Vagina (tissue), 2 donors: ENCODE measurements around the gene SNAPC5. TPM values are rescaled to one million over a fixed set of nuclear protein-coding genes. Genes with fewer than 3 reads are reported as not detected.

Source experiments
- DNase-seq, 2 donors: peaks; one replicate each; pipeline ENCODE4 v3.0.0-alpha.2; 2017; ENCODE audit errors: extremely low spot score in 2 of 2
- H3K27ac ChIP-seq: fragments of 200-600 bp; sonication (generic); one replicate; pipeline ENCODE4 v1.5.1; 2019
- H3K27me3 ChIP-seq: fragments of 200-600 bp; sonication (generic); one replicate; pipeline ENCODE4 v1.5.1; 2019
- H3K36me3 ChIP-seq, 2 donors: fragments of 200-600 bp; sonication (generic); one replicate each; pipeline ENCODE4 v1.5.1; 2017 to 2019
- H3K4me1 ChIP-seq: fragments of 200-600 bp; sonication (generic); one replicate; pipeline ENCODE4 v1.5.1; 2019
- H3K4me3 ChIP-seq, 2 donors: fragments of 200-600 bp; sonication (generic); 1 replicate in 1 of 2; 2 replicates in 1 of 2; pipeline ENCODE4 v1.5.1; 2016 to 2019
- H3K9me3 ChIP-seq: fragments of 200-600 bp; sonication (generic); one replicate; pipeline ENCODE4 v1.5.1; 2019
- CTCF ChIP-seq, 3 experiments: fragments of 450-650 bp in 2 of 3; fragments of 200-600 bp in 1 of 3; sonication (generic) in 1 of 3; IDR thresholded peaks; one replicate each; pipeline ENCODE4 v1.5.1; 2017 to 2019; ENCODE audit warnings: antibody characterized with exemption in 3 of 3, mild to moderate bottlenecking in 2 of 3, moderate library complexity in 2 of 3
- POLR2A ChIP-seq, 2 donors: fragments of 450-650 bp; IDR thresholded peaks; one replicate each; pipeline ENCODE4 v1.6.1; 2017; ENCODE audit warnings: antibody characterized with exemption in 2 of 2, mild to moderate bottlenecking in 2 of 2, moderate library complexity in 2 of 2
- POLR2AphosphoS5 ChIP-seq, 2 donors: sonication (generic); formaldehyde crosslinking; IDR thresholded peaks; one replicate each; pipeline ENCODE4 v1.9.0; 2017; ENCODE audit warnings: antibody characterized with exemption in 2 of 2, mild to moderate bottlenecking in 2 of 2, low read depth in 1 of 2; ENCODE audit not compliant: insufficient read depth in 1 of 2
- intact Hi-C: fragments of 100-400 bp; cut with DNase I; formaldehyde crosslinking; loops from one replicate; pipeline ENCODE4 v1.15.1; 2023
- total RNA-seq: library from RNA; depleted of rRNA; stranded (reverse); fragments of >200 nt; gene quantifications from one replicate; pipeline ENCODE4 v1.2.3, GENCODE V29; 2016

Gene SNAPC5
- total RNA-seq, 1 donor from 2014 or later = 27.0 TPM

- no peaks in the 10 kb centered on the region for H3K9me3 ChIP-seq
- H3K27me3 ChIP-seq = no peaks in the 10 kb centered on the region
- peaks cover 39% of the 10 kb centered on the region for H3K4me1 ChIP-seq
- DNase-seq = no peak
- no peak overlapping the region for H3K4me3 ChIP-seq
- intact Hi-C loops = no loop called here
- H3K36me3 ChIP-seq = peaks cover 0 to 63% of the 10 kb centered on the region in 2 donors
- no peak overlapping the region for H3K27ac ChIP-seq
- no peak for TF ChIP-seq POLR2AphosphoS5 (IDR thresholded peaks at IDR 0.05; ENCODE audit: insufficient read depth in 1 of 2, low read depth in 1 of 2)
- TF ChIP-seq POLR2A (IDR thresholded peaks at IDR 0.05) = no peak
- peak in 1 of 3 experiments; percentile 13 for TF ChIP-seq CTCF (IDR thresholded peaks at IDR 0.05)
Observed at GRCh38 chr15:66498501-66499386, 1.2 kb upstream of the SNAPC5 start.

GRCh38 chr15:66496951-66497501, 536 bp downstream of the SNAPC5 start:
- H3K36me3 ChIP-seq = peaks cover 0 to 61% of the 10 kb centered on the region in 2 donors
- peaks cover 25% of the 10 kb centered on the region for H3K4me1 ChIP-seq
- no peak for TF ChIP-seq CTCF (IDR thresholded peaks at IDR 0.05)
- TF ChIP-seq POLR2AphosphoS5 (IDR thresholded peaks at IDR 0.05; ENCODE audit: insufficient read depth in 1 of 2, low read depth in 1 of 2) = no peak
- no peak for TF ChIP-seq POLR2A (IDR thresholded peaks at IDR 0.05)
- DNase-seq = no peak
- H3K9me3 ChIP-seq = no peaks in the 10 kb centered on the region
- peak overlapping the region; percentile 78 for H3K27ac ChIP-seq
- no peaks in the 10 kb centered on the region for H3K27me3 ChIP-seq
- peak overlapping the region; percentile 67 to 78 for H3K4me3 ChIP-seq
- intact Hi-C loops = no loop called here

DNA sequence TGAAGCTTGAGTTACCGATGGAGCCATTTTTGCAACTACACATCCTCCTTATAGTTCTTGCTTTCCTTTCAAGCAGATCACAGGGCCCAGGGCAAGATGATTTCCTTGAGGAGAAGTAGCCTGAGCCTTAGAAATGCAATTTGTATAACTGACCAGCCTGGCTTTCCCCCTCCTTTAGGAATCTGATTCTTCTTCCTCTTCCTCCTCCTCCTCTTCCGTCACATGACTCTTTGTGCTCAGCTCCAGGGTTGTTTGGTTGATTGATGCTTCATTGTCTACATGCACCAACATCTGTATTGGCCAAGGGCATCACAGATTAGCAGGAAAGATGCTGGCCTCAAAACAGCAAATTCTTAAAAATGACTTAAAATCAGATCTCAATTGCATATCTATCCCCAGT, 3.3 kb downstream of the SNAPC5 start:
- Histone ChIP-seq H3K9me3 (no peaks in the 10 kb centered on the region), H3K27ac (no peak overlapping the region), H3K4me1 (peaks cover 25% of the 10 kb centered on the region), H3K4me3 (no peak overlapping the region), H3K36me3 (peaks cover 0 to 51% of the 10 kb centered on the region in 2 donors), H3K27me3 (no peaks in the 10 kb centered on the region)
- TF ChIP-seq CTCF (IDR thresholded peaks at IDR 0.05) = no peak
- no peak for TF ChIP-seq POLR2A (IDR thresholded peaks at IDR 0.05)
- TF ChIP-seq POLR2AphosphoS5 (IDR thresholded peaks at IDR 0.05; ENCODE audit: insufficient read depth in 1 of 2, low read depth in 1 of 2) = no peak
- intact Hi-C loops = no loop called here
- no peak for DNase-seq

GRCh38 chr15:66491846-66492245, 5.7 kb downstream of the SNAPC5 start:
- Histone ChIP-seq H3K4me1 (peaks cover 16% of the 10 kb centered on the region), H3K4me3 (no peak overlapping the region), H3K36me3 (peaks cover 0 to 58% of the 10 kb centered on the region in 2 donors), H3K27ac (no peak overlapping the region), H3K9me3 (no peaks in the 10 kb centered on the region), H3K27me3 (no peaks in the 10 kb centered on the region)
- intact Hi-C loops = no loop called here
- TF ChIP-seq POLR2AphosphoS5 (IDR thresholded peaks at IDR 0.05; ENCODE audit: insufficient read depth in 1 of 2, low read depth in 1 of 2) (no peak), POLR2A (IDR thresholded peaks at IDR 0.05) (no peak), CTCF (IDR thresholded peaks at IDR 0.05) (no peak)
- DNase-seq = no peak
